Sciatic nerve (tissue), 2 donors: ENCODE measurements around the gene FILIP1L. TPM values are rescaled to one million over a fixed set of nuclear protein-coding genes. Genes with fewer than 3 reads are reported as not detected.

ENCODE experiments used
- ATAC-seq: fragments of 200-7000 bp; cut with Tn5 transposase; one replicate; pipeline ENCODE4 v1.9.1; 2020; ENCODE audit warnings: mild to moderate bottlenecking, moderate library complexity
- DNase-seq: peaks from one replicate; pipeline ENCODE4 v3.0.0-alpha.2; 2020; ENCODE audit warnings: low spot score
- intact Hi-C: fragments of 100-400 bp; cut with DNase I; formaldehyde crosslinking; loops from one replicate; pipeline ENCODE4 v1.14.2; 2022
- total RNA-seq: library from RNA; stranded (reverse); fragmentation: NEBNext Ultra II Directional; extraction: Animal tissue kit (Norgen Biotek cat#: 25700); gene quantifications from one replicate; pipeline ENCODE4 v1.2.1, GENCODE V29; 2021
- donor health status: DM: no; HTN: no; CAD: no.
- donor health status: DM: no; HTN: no; CAD: no.

The FILIP1L gene
- total RNA-seq, 1 donor from 2014 or later: 36.2 TPM

- ATAC-seq: no peak
- DNase-seq: no peak
- intact Hi-C loops: no loop called here
These were observed 243.6 kb downstream of the FILIP1L start for GRCh38 chr3:99870712-99871111.

DNA sequence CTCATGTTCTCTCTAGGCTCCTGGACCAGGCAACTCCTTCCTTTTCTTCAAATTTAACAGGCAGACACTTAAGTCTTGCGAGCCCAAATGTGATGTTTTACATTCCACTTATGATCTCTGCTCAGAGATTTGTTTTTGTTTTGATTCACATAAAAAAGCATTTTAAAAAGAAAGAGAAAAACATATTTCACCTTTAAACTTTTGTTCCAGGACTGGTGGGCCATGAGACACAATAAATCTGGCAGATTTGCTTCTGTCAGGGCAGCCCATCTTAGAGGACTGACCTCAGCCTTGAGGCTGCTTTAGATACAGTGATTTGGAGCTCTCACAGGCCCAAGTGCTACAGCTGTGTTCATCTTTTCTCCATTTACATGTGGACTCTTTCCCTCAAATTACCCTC lies 244.7 kb downstream of the FILIP1L start:
- DNase-seq (no peak), ATAC-seq (peak; percentile 85)
- intact Hi-C loops: no loop called here

GRCh38 chr3:99868311-99868646 lies 246.0 kb downstream of the FILIP1L start:
- ATAC-seq: no peak
- intact Hi-C loops: no loop called here
- DNase-seq: no peak

GRCh38 chr3:99867594-99868310 lies 246.5 kb downstream of the FILIP1L start:
- DNase-seq (no peak), ATAC-seq (no peak)
- intact Hi-C loops: no loop called here

DNA sequence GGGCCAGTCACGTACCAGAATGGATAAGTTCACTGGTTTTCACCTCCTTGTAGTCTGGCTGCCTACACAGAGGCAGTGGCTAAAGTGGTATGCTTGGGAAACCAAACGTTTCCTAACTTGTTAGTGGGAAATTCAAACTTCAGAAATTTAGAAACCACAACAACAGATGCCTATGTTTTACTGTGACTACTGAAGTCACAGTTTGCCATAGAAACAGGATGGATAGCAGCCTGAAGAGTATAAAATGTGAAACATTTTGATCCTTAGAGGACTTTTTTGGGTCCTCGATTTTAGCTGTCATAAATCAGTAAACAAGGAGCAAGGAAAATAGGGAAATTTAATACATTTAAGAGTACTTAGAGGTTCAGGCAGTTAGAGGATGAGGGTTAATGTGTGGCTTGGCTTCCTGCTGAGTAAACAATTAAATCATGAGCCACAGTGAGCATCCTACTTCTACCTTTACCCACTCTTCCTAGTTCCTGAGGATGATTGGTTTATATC lies 248.0 kb downstream of the FILIP1L start:
- ATAC-seq: no peak
- no peak for DNase-seq
- intact Hi-C loops: no loop called here

DNA sequence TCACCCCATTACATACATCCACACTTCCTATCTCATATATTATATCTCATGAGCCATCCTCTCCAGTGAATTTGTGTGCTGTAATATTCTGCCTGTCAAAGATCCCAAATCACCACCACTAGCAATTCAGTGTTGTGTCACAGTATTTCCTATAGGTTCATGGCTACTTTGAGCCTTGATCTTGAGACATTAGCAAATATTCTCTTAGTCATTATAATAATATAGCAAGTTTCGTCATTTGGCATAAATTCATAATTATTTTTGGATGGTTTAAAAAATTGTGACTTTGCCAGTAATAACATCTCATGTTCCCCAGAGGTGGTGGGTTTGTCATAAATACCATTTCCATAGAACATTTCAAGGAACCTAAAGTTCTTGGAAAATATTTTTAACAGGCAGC lies 249.0 kb downstream of the FILIP1L start:
- DNase-seq (no peak), ATAC-seq (no peak)
- intact Hi-C loops: no loop called here

- DNase-seq (no peak), ATAC-seq (no peak)
- intact Hi-C loops: no loop called here
These were observed 250.0 kb downstream of the FILIP1L start for GRCh38 chr3:99864289-99864688.

- intact Hi-C loops: no loop called here
- ATAC-seq: no peak
- no peak for DNase-seq
These were observed 250.7 kb downstream of the FILIP1L start for GRCh38 chr3:99863588-99863987.

- no peak for ATAC-seq
- intact Hi-C loops: no loop called here
- DNase-seq: no peak
These were observed 251.3 kb downstream of the FILIP1L start for GRCh38 chr3:99863002-99863401.

- DNase-seq: no peak
- no peak for ATAC-seq
- intact Hi-C loops: no loop called here
These were observed 252.1 kb downstream of the FILIP1L start for GRCh38 chr3:99862208-99862607.

DNA sequence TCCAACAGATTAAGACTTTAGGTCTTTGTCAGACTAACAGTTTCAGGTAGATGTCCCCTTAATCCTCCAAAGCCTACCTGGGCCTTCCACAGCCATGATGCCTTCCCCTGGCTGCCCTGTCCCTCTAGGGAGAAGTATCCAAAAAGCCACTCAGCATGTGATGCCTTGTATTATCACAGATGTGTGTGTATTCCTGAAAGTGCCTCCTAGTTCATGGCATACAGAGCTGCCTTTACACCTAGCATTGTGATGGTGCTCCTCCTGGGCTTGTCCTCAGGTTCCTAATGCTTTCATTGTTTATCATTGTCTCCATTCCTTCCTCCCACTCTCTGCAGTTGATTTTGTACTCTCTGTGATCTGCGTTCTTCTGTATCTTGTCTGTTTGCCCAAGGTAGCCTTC lies 253.1 kb downstream of the FILIP1L start:
- intact Hi-C loops: no loop called here
- DNase-seq: no peak

DNA sequence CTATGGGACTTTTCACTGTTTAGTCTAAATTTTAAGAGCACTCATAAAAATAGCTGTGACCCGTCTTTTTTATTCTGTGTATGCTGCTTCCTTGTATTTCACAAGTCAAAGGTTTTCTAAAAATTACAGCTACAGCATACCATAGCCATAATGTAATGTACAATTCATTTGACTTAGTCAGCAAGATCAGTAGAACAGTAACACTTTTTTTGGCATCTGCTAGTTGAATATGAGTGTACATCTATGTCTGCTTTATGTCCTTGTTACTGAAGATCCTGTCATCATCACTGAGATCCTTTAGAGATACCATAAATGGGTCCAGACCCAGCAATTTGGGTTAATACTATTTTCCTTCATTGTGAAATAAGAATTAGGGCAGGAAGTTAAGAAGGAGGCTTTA lies 254.5 kb downstream of the FILIP1L start:
- intact Hi-C loops: no loop called here
- DNase-seq (no peak), ATAC-seq (peak; percentile 27)

More for the DNA sequence above, 253.1 kb downstream of the FILIP1L start:
- ATAC-seq: no peak

- intact Hi-C loops: no loop called here
- ATAC-seq: no peak
- DNase-seq: no peak
These were observed 255.8 kb downstream of the FILIP1L start for GRCh38 chr3:99858469-99858868.

DNA sequence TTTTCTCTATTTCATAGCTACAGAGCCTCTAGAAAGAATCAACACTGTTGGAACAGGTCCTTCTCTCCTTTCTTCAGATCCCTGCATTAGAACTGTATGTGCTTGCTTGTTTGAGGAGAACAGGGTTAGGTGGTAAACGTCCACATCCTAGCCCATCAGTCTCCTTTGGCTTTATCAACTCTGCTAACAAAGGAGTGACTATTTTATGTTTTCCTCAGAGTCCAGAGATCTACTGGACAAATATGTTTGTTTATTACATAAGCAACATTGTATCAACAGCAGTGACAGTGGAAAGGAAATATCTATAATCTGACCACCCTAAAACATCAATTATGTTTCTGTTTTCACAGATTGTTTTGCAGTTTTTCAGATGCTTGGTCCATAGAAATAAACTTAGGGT lies 257.0 kb downstream of the FILIP1L start:
- no peak for ATAC-seq
- intact Hi-C loops: no loop called here
- DNase-seq: no peak

GRCh38 chr3:99856437-99857220 lies 257.7 kb downstream of the FILIP1L start:
- intact Hi-C loops: no loop called here
- DNase-seq: no peak
- no peak for ATAC-seq

GRCh38 chr3:99855900-99856299 lies 258.4 kb downstream of the FILIP1L start:
- intact Hi-C loops: no loop called here
- DNase-seq: no peak
- ATAC-seq: no peak

DNA sequence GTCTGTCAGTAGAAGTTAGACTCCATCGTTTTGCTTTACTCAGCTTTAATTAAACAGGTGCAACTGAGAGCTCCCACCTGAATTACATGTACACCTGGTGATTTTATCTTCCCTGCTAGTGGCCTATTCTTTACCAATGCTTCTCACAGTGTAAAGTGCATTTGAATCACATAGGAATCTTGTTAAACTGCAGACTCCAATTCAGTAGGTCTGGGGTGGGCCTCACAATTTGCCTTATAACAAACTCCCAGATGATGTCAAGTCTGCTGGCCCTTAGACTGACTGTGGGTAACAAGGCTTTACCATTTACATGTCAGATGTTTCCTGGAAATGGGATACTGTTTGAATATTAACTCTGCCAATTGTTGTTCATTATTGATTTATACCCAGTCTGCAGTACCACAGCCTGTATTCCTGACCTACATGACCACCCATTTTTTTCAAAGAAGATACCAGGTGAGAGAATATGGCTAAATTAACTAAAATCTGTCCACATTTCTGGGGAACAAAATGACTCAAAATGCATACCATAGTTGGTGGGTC lies 259.5 kb downstream of the FILIP1L start:
- ATAC-seq: no peak
- no peak for DNase-seq
- intact Hi-C loops: no loop called here

GRCh38 chr3:99852851-99853250 lies 261.4 kb downstream of the FILIP1L start:
- intact Hi-C loops: no loop called here
- no peak for ATAC-seq
- DNase-seq: no peak

GRCh38 chr3:99851955-99852354 lies 262.3 kb downstream of the FILIP1L start:
- ATAC-seq: no peak
- intact Hi-C loops: no loop called here
- DNase-seq: no peak

- no peak for ATAC-seq
- intact Hi-C loops: no loop called here
These were observed 263.7 kb downstream of the FILIP1L start for GRCh38 chr3:99850608-99851007.

More at GRCh38 chr3:99850608-99851007, 263.7 kb downstream of the FILIP1L start:
- no peak for DNase-seq
